Measurements from ENCODE around the gene CTLA4.

GRCh38 chr2:203893840-203894239 is 26.3 kb downstream of the CTLA4 start:
- TF ChIP-seq YY1 (IDR thresholded peaks at IDR 0.05; ENCODE audit: low read depth, low read length) (no peak), CTCF (IDR thresholded peaks at IDR 0.05 in 2 of 3, conservative IDR thresholded peaks at IDR 0.05 in 1 of 3; ENCODE audit: control insufficient read depth in 2 of 3, extremely low read depth in 1 of 3, insufficient read depth in 1 of 3, low read depth in 3 of 3, low read length in 3 of 3) (no peak), JUND (IDR thresholded peaks at IDR 0.05; ENCODE audit: low read depth, low read length) (no peak)
- TF ChIP-seq, protein P1, sequence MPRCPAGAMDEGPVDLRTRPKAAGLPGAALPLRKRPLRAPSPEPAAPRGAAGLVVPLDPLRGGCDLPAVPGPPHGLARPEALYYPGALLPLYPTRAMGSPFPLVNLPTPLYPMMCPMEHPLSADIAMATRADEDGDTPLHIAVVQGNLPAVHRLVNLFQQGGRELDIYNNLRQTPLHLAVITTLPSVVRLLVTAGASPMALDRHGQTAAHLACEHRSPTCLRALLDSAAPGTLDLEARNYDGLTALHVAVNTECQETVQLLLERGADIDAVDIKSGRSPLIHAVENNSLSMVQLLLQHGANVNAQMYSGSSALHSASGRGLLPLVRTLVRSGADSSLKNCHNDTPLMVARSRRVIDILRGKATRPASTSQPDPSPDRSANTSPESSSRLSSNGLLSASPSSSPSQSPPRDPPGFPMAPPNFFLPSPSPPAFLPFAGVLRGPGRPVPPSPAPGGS (IDR thresholded peaks at IDR 0.05; ENCODE audit: borderline replicate concordance, insufficient read depth, low read depth, low read length, poor library complexity, severe bottlenecking): no peak
